Measurements from ENCODE around the gene RPTOR.
A peak's percentile ranks its signal among the peaks of the same experiment; 100 is the strongest.

The RPTOR gene

DNA sequence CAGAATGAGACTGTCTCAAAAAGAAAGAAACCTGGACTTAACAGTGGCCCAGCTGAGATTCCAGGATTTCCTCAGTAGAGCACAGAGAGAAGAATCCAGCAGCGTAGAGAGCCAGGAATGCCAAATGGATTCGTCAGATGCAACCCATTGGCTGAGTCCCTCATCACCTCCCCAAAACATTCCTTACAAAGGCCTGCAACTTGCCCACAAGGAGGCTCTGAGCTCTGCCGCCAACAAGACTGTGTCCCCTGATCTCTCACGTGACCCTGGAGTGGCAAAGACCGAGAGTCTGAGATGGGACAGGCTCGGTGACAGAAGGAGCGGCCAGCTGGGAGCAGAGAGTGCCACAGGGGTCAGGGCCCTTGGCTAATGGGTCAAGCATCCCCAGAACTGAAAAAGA is 440.1 kb downstream of the RPTOR start:
- H2BK15ac ChIP-seq (ENCODE audit: low read length) = no peak overlapping the region
- no peak overlapping the region for H2BK5ac ChIP-seq (ENCODE audit: low read length)
- no CpG with 5 or more reads among the region's 7 CpGs for WGBS, 2 donors (ENCODE audit: extremely low coverage in 2 of 2, insufficient read length in 2 of 2, insufficient replicate concordance in 1 of 2)

DNA sequence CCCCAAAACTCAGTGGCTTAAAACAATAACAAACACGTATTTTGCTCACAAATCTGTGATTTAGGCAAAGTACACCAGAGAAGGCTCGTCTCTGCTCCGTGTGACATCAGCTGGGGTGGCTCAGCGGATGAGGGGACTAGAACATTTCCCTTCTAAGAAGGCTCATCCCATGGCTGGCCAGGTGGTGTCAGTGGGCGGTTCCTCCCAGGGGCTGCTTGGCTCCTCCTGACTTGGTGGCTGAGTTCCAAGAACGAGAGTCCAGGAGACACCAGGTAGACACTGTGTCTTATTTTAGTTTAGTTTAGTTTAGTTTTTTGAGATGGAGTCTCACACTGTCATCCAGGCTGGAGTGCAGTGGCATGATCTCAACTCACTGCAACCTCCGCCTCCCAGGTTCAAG is 441.4 kb downstream of the RPTOR start:
- H3K4me1 ChIP-seq (ENCODE audit: control insufficient read depth in 2 of 2, insufficient read depth in 1 of 2, low read depth in 1 of 2, low read length in 2 of 2) = peaks cover 4 to 18% of the 10 kb centered on the region in 2 donors
- H3K9me3 ChIP-seq (replicated peaks in 1 of 2; ENCODE audit: control insufficient read depth in 2 of 2, insufficient read depth in 1 of 2, low read depth in 1 of 2, low read length in 2 of 2) = peaks cover 0 to 2% of the 10 kb centered on the region in 2 donors
- no CpG with 5 or more reads among the region's 7 CpGs for WGBS, 2 donors (ENCODE audit: extremely low coverage in 2 of 2, insufficient read length in 2 of 2, insufficient replicate concordance in 1 of 2)
- H3K18ac ChIP-seq (ENCODE audit: low read length) = no peak overlapping the region
- no peak overlapping the region for H2AFZ ChIP-seq (ENCODE audit: low read length)
- no peak overlapping the region for H3K14ac ChIP-seq (ENCODE audit: low read length)
- no peaks in the 10 kb centered on the region for H3K36me3 ChIP-seq (replicated peaks in 1 of 2; ENCODE audit: control insufficient read depth in 2 of 2, insufficient read depth in 2 of 2, low read length in 2 of 2)
- H2AK5ac ChIP-seq (ENCODE audit: low read depth, low read length) = no peak overlapping the region
- H2BK120ac ChIP-seq (ENCODE audit: low read depth, low read length) = no peak overlapping the region
- no peak overlapping the region for H3K4me3 ChIP-seq (ENCODE audit: low read length in 2 of 2)
- no peak overlapping the region for H2BK12ac ChIP-seq (ENCODE audit: low read length)
- DNase-seq (ENCODE audit: low spot score) = no peak
- H3K23ac ChIP-seq (ENCODE audit: low read depth, low read length, poor library complexity) = no peak overlapping the region
- H3K9ac ChIP-seq (ENCODE audit: low read depth, low read length, poor library complexity) = no peak overlapping the region
- H3K4me2 ChIP-seq (ENCODE audit: insufficient read depth, low read length, poor library complexity, severe bottlenecking) = no peak overlapping the region
- no peak overlapping the region for H3K27ac ChIP-seq (replicated peaks; ENCODE audit: low read length)
- no peak overlapping the region for H2BK5ac ChIP-seq (ENCODE audit: low read length)
- no peak overlapping the region for H4K8ac ChIP-seq (ENCODE audit: low read depth, low read length)
- H3K79me1 ChIP-seq (ENCODE audit: low read depth, low read length) = peaks cover 2% of the 10 kb centered on the region
- no peak overlapping the region for H4K91ac ChIP-seq (ENCODE audit: low read depth, low read length, poor library complexity)
- H3K27me3 ChIP-seq (ENCODE audit: control insufficient read depth in 3 of 3, insufficient read depth in 3 of 3, low read depth in 1 of 3, low read length in 3 of 3) = peaks cover 0 to 21% (median 3%) of the 10 kb centered on the region in 3 experiments
- H2BK15ac ChIP-seq (ENCODE audit: low read length) = no peak overlapping the region
- H3K4ac ChIP-seq (ENCODE audit: low read length) = no peak overlapping the region

More for the DNA sequence above, 440.1 kb downstream of the RPTOR start:
- H2AFZ ChIP-seq (ENCODE audit: low read length) = peak overlapping the region; percentile 60
- no peak overlapping the region for H4K91ac ChIP-seq (ENCODE audit: low read depth, low read length, poor library complexity)
- H3K18ac ChIP-seq (ENCODE audit: low read length) = no peak overlapping the region
- H3K4ac ChIP-seq (ENCODE audit: low read length) = no peak overlapping the region
- no peak overlapping the region for H3K4me2 ChIP-seq (ENCODE audit: insufficient read depth, low read length, poor library complexity, severe bottlenecking)
- no peak overlapping the region for H3K14ac ChIP-seq (ENCODE audit: low read length)
- no peak overlapping the region for H4K8ac ChIP-seq (ENCODE audit: low read depth, low read length)
- peaks cover 0 to 2% of the 10 kb centered on the region in 2 donors for H3K9me3 ChIP-seq (replicated peaks in 1 of 2; ENCODE audit: control insufficient read depth in 2 of 2, insufficient read depth in 1 of 2, low read depth in 1 of 2, low read length in 2 of 2)
- no peak overlapping the region for H2BK12ac ChIP-seq (ENCODE audit: low read length)
- no peak overlapping the region for H3K4me3 ChIP-seq (ENCODE audit: low read length in 2 of 2)
- H3K4me1 ChIP-seq (ENCODE audit: control insufficient read depth in 2 of 2, insufficient read depth in 1 of 2, low read depth in 1 of 2, low read length in 2 of 2) = peaks cover 7 to 18% of the 10 kb centered on the region in 2 donors
- no peak overlapping the region for H3K9ac ChIP-seq (ENCODE audit: low read depth, low read length, poor library complexity)
- peak; percentile 51 for DNase-seq (ENCODE audit: low spot score)
- no peaks in the 10 kb centered on the region for H3K36me3 ChIP-seq (replicated peaks in 1 of 2; ENCODE audit: control insufficient read depth in 2 of 2, insufficient read depth in 2 of 2, low read length in 2 of 2)
- peaks cover 2% of the 10 kb centered on the region for H3K79me1 ChIP-seq (ENCODE audit: low read depth, low read length)
- no peak overlapping the region for H2AK5ac ChIP-seq (ENCODE audit: low read depth, low read length)
- no peak overlapping the region for H3K27ac ChIP-seq (replicated peaks; ENCODE audit: low read length)
- H3K23ac ChIP-seq (ENCODE audit: low read depth, low read length, poor library complexity) = no peak overlapping the region
- no peak overlapping the region for H2BK120ac ChIP-seq (ENCODE audit: low read depth, low read length)
- H3K27me3 ChIP-seq (ENCODE audit: control insufficient read depth in 3 of 3, insufficient read depth in 3 of 3, low read depth in 1 of 3, low read length in 3 of 3) = peaks cover 0 to 21% (median 3%) of the 10 kb centered on the region in 3 experiments

DNA sequence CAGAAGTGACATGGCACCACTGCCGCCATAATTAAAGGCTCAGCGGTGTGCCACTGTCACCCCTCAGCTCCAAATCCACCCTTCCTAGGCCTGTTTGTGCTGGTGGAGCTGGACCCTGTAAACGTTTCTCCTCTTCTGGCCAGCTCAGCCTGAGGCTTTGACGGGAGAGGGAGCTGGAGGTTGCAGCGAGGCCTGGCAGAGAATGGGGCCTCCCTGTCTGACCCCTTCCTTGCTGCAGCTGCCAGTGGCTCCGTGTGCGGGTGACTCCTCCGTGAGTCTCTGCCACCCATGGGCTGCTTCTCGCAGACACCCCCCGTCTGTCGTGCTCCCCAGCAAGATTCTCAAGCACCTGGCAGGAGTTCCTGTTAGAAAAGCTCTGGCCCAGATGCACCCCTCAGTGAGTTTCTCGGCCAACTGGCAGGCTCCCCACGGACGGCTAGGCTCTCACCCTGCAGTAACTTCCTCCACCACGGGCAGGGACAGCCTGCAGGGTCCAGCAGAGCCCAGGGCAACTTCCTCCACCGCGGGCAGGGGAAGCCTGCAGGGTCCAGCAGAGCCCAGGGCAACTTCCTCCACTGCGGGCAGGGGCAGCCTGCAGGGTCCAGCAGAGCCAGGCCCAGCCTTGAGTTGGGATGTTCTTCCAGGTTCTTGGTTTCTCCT is 442.3 kb downstream of the RPTOR start:
- Histone ChIP-seq H2BK120ac (ENCODE audit: low read depth, low read length) (no peak overlapping the region), H3K4me2 (ENCODE audit: insufficient read depth, low read length, poor library complexity, severe bottlenecking) (no peak overlapping the region), H2BK12ac (ENCODE audit: low read length) (no peak overlapping the region), H3K4me3 (ENCODE audit: low read length in 2 of 2) (no peak overlapping the region), H3K4ac (ENCODE audit: low read length) (no peak overlapping the region), H2BK5ac (ENCODE audit: low read length) (no peak overlapping the region), H3K23ac (ENCODE audit: low read depth, low read length, poor library complexity) (no peak overlapping the region), H3K9ac (ENCODE audit: low read depth, low read length, poor library complexity) (no peak overlapping the region), H3K9me3 (replicated peaks in 1 of 2; ENCODE audit: control insufficient read depth in 2 of 2, insufficient read depth in 1 of 2, low read depth in 1 of 2, low read length in 2 of 2) (peaks cover 0 to under 1% of the 10 kb centered on the region in 2 donors), H3K4me1 (ENCODE audit: control insufficient read depth in 2 of 2, insufficient read depth in 1 of 2, low read depth in 1 of 2, low read length in 2 of 2) (peaks cover 4 to 18% of the 10 kb centered on the region in 2 donors), H3K14ac (ENCODE audit: low read length) (no peak overlapping the region), H2BK15ac (ENCODE audit: low read length) (no peak overlapping the region), H3K18ac (ENCODE audit: low read length) (no peak overlapping the region), H4K8ac (ENCODE audit: low read depth, low read length) (no peak overlapping the region), H3K79me1 (ENCODE audit: low read depth, low read length) (peaks cover 2% of the 10 kb centered on the region), H2AFZ (ENCODE audit: low read length) (peak overlapping the region; percentile 80), H4K91ac (ENCODE audit: low read depth, low read length, poor library complexity) (no peak overlapping the region), H3K27ac (replicated peaks; ENCODE audit: low read length) (no peak overlapping the region), H3K36me3 (replicated peaks in 1 of 2; ENCODE audit: control insufficient read depth in 2 of 2, insufficient read depth in 2 of 2, low read length in 2 of 2) (no peaks in the 10 kb centered on the region), H3K27me3 (ENCODE audit: control insufficient read depth in 3 of 3, insufficient read depth in 3 of 3, low read depth in 1 of 3, low read length in 3 of 3) (peaks cover 0 to 16% (median 3%) of the 10 kb centered on the region in 3 experiments), H2AK5ac (ENCODE audit: low read depth, low read length) (peak overlapping the region; percentile 96)
- DNase-seq (ENCODE audit: low spot score) = no peak
- WGBS, 2 donors (ENCODE audit: extremely low coverage in 2 of 2, insufficient read length in 2 of 2, insufficient replicate concordance in 1 of 2) = no CpG with 5 or more reads among the region's 18 CpGs

DNA sequence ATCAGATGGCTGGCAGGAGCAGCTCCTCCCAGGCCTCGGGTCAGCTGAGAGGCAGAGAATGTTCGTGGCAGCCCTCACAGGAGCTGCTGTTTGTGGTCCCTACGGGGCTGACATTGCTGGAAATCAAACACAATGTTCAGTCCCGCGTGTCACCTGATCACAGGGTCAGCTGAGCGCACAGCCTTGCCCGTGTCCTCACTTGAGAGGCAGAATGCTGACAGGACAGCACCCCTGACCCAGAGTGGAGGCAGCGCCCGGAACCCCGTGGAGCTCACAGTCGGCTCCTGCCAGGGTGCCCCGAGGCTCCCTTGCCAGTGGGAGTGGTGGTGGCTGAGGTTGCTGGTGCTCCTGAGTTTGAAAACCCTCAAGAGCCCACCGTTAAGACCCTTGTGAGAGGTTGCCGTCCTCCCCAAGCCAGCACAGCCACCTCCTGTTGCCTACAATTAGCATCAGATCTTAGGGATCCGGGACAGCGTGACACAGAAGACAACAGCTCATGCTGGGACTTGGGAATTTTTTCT is 443.4 kb downstream of the RPTOR start:
- peaks cover 0 to 6% (median 3%) of the 10 kb centered on the region in 3 experiments for H3K27me3 ChIP-seq (ENCODE audit: control insufficient read depth in 3 of 3, insufficient read depth in 3 of 3, low read depth in 1 of 3, low read length in 3 of 3)
- no peak overlapping the region for H4K8ac ChIP-seq (ENCODE audit: low read depth, low read length)
- H2BK5ac ChIP-seq (ENCODE audit: low read length) = no peak overlapping the region
- peak overlapping the region; percentile 0 for H3K9ac ChIP-seq (ENCODE audit: low read depth, low read length, poor library complexity)
- no peaks in the 10 kb centered on the region for H3K9me3 ChIP-seq (replicated peaks in 1 of 2; ENCODE audit: control insufficient read depth in 2 of 2, insufficient read depth in 1 of 2, low read depth in 1 of 2, low read length in 2 of 2)
- peak overlapping the region; percentile 8 for H2BK15ac ChIP-seq (ENCODE audit: low read length)
- no peak overlapping the region for H3K14ac ChIP-seq (ENCODE audit: low read length)
- no peak overlapping the region for H3K23ac ChIP-seq (ENCODE audit: low read depth, low read length, poor library complexity)
- H2AK5ac ChIP-seq (ENCODE audit: low read depth, low read length) = peak overlapping the region; percentile 10
- no peak for DNase-seq (ENCODE audit: low spot score)
- no peak overlapping the region for H3K27ac ChIP-seq (replicated peaks; ENCODE audit: low read length)
- WGBS, 2 donors (ENCODE audit: extremely low coverage in 2 of 2, insufficient read length in 2 of 2, insufficient replicate concordance in 1 of 2) = no CpG with 5 or more reads among the region's 16 CpGs
- no peak overlapping the region for H2BK120ac ChIP-seq (ENCODE audit: low read depth, low read length)
- no peaks in the 10 kb centered on the region for H3K36me3 ChIP-seq (replicated peaks in 1 of 2; ENCODE audit: control insufficient read depth in 2 of 2, insufficient read depth in 2 of 2, low read length in 2 of 2)
- no peak overlapping the region for H3K4ac ChIP-seq (ENCODE audit: low read length)
- H3K4me2 ChIP-seq (ENCODE audit: insufficient read depth, low read length, poor library complexity, severe bottlenecking) = no peak overlapping the region
- H2BK12ac ChIP-seq (ENCODE audit: low read length) = no peak overlapping the region
- peaks cover 2% of the 10 kb centered on the region for H3K79me1 ChIP-seq (ENCODE audit: low read depth, low read length)
- no peak overlapping the region for H4K91ac ChIP-seq (ENCODE audit: low read depth, low read length, poor library complexity)
- no peak overlapping the region for H3K4me3 ChIP-seq (ENCODE audit: low read length in 2 of 2)
- H3K18ac ChIP-seq (ENCODE audit: low read length) = no peak overlapping the region
- peaks cover 7 to 23% of the 10 kb centered on the region in 2 donors for H3K4me1 ChIP-seq (ENCODE audit: control insufficient read depth in 2 of 2, insufficient read depth in 1 of 2, low read depth in 1 of 2, low read length in 2 of 2)
- H2AFZ ChIP-seq (ENCODE audit: low read length) = peak overlapping the region; percentile 80

Measured in neuronal stem cell (in vitro differentiated cells).